H9 (cell line): Measurements from ENCODE around the gene NCAM2. TPM values are rescaled to one million over a fixed set of nuclear protein-coding genes. Genes with fewer than 3 reads are reported as not detected.

Experiments used
- DNase-seq: peaks from one replicate; pipeline ENCODE4 v3.0.0-alpha.2; 2017
- H2AFZ ChIP-seq: one replicate; pipeline ENCODE4 v1.6.1; 2013; ENCODE audit warnings: mild to moderate bottlenecking, low read length, control low read depth, moderate library complexity
- H2AK5ac ChIP-seq: 2 replicates; pipeline ENCODE4 v1.6.1; 2013; ENCODE audit warnings: low read length, control low read depth, mixed read lengths; ENCODE audit not compliant: insufficient read length
- H2BK120ac ChIP-seq: one replicate; pipeline ENCODE4 v1.6.1; 2013; ENCODE audit warnings: low read depth, mild to moderate bottlenecking, low read length, control low read depth, inconsistent platforms; ENCODE audit not compliant: poor library complexity, severe bottlenecking
- H2BK12ac ChIP-seq: 2 replicates; pipeline ENCODE4 v1.6.1; 2013; ENCODE audit warnings: low read length, control low read depth, mixed read lengths, low read depth; ENCODE audit not compliant: insufficient read length
- H2BK15ac ChIP-seq: 2 replicates; pipeline ENCODE4 v1.6.1; 2013; ENCODE audit warnings: low read depth, low read length, control low read depth
- H2BK20ac ChIP-seq: one replicate; pipeline ENCODE4 v1.6.1; 2013; ENCODE audit warnings: low read depth, mild to moderate bottlenecking, low read length, control low read depth, inconsistent platforms; ENCODE audit not compliant: poor library complexity, severe bottlenecking
- H2BK5ac ChIP-seq: 2 replicates; pipeline ENCODE4 v1.6.1; 2013; ENCODE audit warnings: low read length, control low read depth, mixed read lengths; ENCODE audit not compliant: insufficient read length
- H3K14ac ChIP-seq: 2 replicates; pipeline ENCODE4 v1.6.1; 2013; ENCODE audit warnings: low read length, control low read depth; ENCODE audit not compliant: insufficient read depth
- H3K18ac ChIP-seq: 2 replicates; pipeline ENCODE4 v1.6.1; 2013; ENCODE audit warnings: low read depth, mild to moderate bottlenecking, mixed read lengths, low read length, control low read depth; ENCODE audit not compliant: insufficient read length
- H3K23ac ChIP-seq: 2 replicates; pipeline ENCODE4 v1.6.1; 2013; ENCODE audit warnings: low read length, control low read depth, mixed read lengths, low read depth; ENCODE audit not compliant: insufficient read length
- H3K23me2 ChIP-seq: 2 replicates; pipeline ENCODE4 v1.6.1; 2013; ENCODE audit warnings: low read depth, mild to moderate bottlenecking, mixed read lengths, low read length, control low read depth; ENCODE audit not compliant: insufficient read length, poor library complexity, severe bottlenecking
- H3K27ac ChIP-seq: 2 replicates; pipeline ENCODE4 v1.5.1; 2013; ENCODE audit warnings: low read length, control low read depth, mixed read lengths, low read depth; ENCODE audit not compliant: insufficient read length
- H3K27me3 ChIP-seq: 2 replicates; pipeline ENCODE4 v1.6.1; 2013; ENCODE audit warnings: low read length, control low read depth, inconsistent platforms; ENCODE audit not compliant: insufficient read depth
- H3K4ac ChIP-seq: 2 replicates; pipeline ENCODE4 v1.6.1; 2013; ENCODE audit warnings: low read depth, mild to moderate bottlenecking, control low read depth, inconsistent platforms, low read length, moderate library complexity
- H3K4me1 ChIP-seq: 2 replicates; pipeline ENCODE4 v1.6.1; 2013; ENCODE audit warnings: low read length, control low read depth, inconsistent platforms; ENCODE audit not compliant: insufficient read depth
- H3K4me2 ChIP-seq: 2 replicates; pipeline ENCODE4 v1.6.1; 2013; ENCODE audit warnings: low read length, control low read depth, mixed read lengths; ENCODE audit not compliant: insufficient read length, insufficient read depth
- H3K56ac ChIP-seq: 2 replicates; pipeline ENCODE4 v1.6.1; 2013; ENCODE audit warnings: low read depth, mild to moderate bottlenecking, mixed read lengths, low read length, control low read depth; ENCODE audit not compliant: insufficient read length
- H3K79me1 ChIP-seq: 2 replicates; pipeline ENCODE4 v1.6.1; 2013; ENCODE audit warnings: low read depth, mild to moderate bottlenecking, moderate library complexity, low read length, control low read depth, inconsistent platforms; ENCODE audit not compliant: insufficient read depth, poor library complexity, severe bottlenecking
- H3K79me2 ChIP-seq: 2 replicates; pipeline ENCODE4 v1.6.1; 2013; ENCODE audit warnings: low read length, control low read depth, inconsistent platforms; ENCODE audit not compliant: insufficient read depth
- H3K9ac ChIP-seq: 2 replicates; pipeline ENCODE4 v1.6.1; 2013; ENCODE audit warnings: low read length, control low read depth, mixed read lengths; ENCODE audit not compliant: insufficient read length; ENCODE audit errors: extremely low read depth
- H3K9me3 ChIP-seq: one replicate; pipeline ENCODE4 v1.6.1; 2013; ENCODE audit warnings: low read depth, low read length, inconsistent platforms; ENCODE audit not compliant: control insufficient read depth
- H3T11ph ChIP-seq: one replicate; pipeline ENCODE4 v1.6.1; 2013; ENCODE audit warnings: mild to moderate bottlenecking, low read length, control low read depth, inconsistent platforms
- H4K20me1 ChIP-seq: one replicate; pipeline ENCODE4 v1.6.1; 2013; ENCODE audit not compliant: control insufficient read depth, insufficient read length, insufficient read depth
- H4K5ac ChIP-seq: 2 replicates; pipeline ENCODE4 v1.6.1; 2013; ENCODE audit warnings: low read depth, mild to moderate bottlenecking, mixed read lengths, low read length, control low read depth; ENCODE audit not compliant: insufficient read length
- H4K8ac ChIP-seq: replicated peaks from 2 replicates; pipeline ENCODE4 v1.6.1; 2013; ENCODE audit warnings: low read length, control low read depth, mixed read lengths, low read depth; ENCODE audit not compliant: insufficient read length
- H4K91ac ChIP-seq: 2 replicates; pipeline ENCODE4 v1.6.1; 2013; ENCODE audit warnings: low read depth, mild to moderate bottlenecking, moderate library complexity, mixed read lengths, low read length, control low read depth; ENCODE audit not compliant: insufficient read length
- H3K27ac Mint-ChIP-seq, 3 experiments: 2 replicates in 2 of 3; 3 replicates in 1 of 3; pipeline ENCODE4 v1.8.0; 2020 to 2021; ENCODE audit warnings: mixed read lengths in 3 of 3, mild to moderate bottlenecking in 1 of 3, moderate library complexity in 1 of 3
- H3K27me3 Mint-ChIP-seq: 2 replicates; pipeline ENCODE4 v1.8.0; 2021; ENCODE audit warnings: low read depth, mild to moderate bottlenecking, moderate library complexity, mixed read lengths
- H3K36me3 Mint-ChIP-seq, 3 experiments: 2 replicates in 2 of 3; 3 replicates in 1 of 3; pipeline ENCODE4 v1.8.0; 2020 to 2021; ENCODE audit warnings: low read depth in 3 of 3, mixed read lengths in 3 of 3; ENCODE audit not compliant: insufficient read depth in 1 of 3
- H3K4me1 Mint-ChIP-seq, 2 experiments: 2 replicates each; pipeline ENCODE4 v1.8.0; 2020; ENCODE audit warnings: mixed read lengths in 2 of 2
- H3K4me3 Mint-ChIP-seq, 2 experiments: 2 replicates in 1 of 2; 3 replicates in 1 of 2; pipeline ENCODE4 v1.8.0; 2020 to 2021; ENCODE audit warnings: mild to moderate bottlenecking in 2 of 2, mixed read lengths in 2 of 2, moderate library complexity in 1 of 2
- H3K9me3 Mint-ChIP-seq, 2 experiments: 2 replicates in 1 of 2; 3 replicates in 1 of 2; pipeline ENCODE4 v1.8.0; 2020; ENCODE audit warnings: mild to moderate bottlenecking in 2 of 2, mixed read lengths in 2 of 2, moderate library complexity in 1 of 2
- WGBS: extraction: QIAGEN DNeasy Blood & Tissue Kit; methylation state at CpG from one replicate; pipeline ENCODE4 v1.1.7; 2013; ENCODE audit warnings: missing lambda C conversion rate, low lambda C conversion rate, mixed read lengths; ENCODE audit not compliant: insufficient read length; ENCODE audit errors: extremely low coverage; 5-methylcytosine and 5-hydroxymethylcytosine counted together
- total RNA-seq: library from RNA; stranded (reverse); gene quantifications from 2 replicates; pipeline ENCODE4 v1.2.1, GENCODE V29; 2021
- TF ChIP-seq, protein P1 (sequence below): fragments of 200-600 bp; sonication (generic); conservative IDR thresholded peaks from 3 replicates; pipeline ENCODE4 v1.8.0; 2021; ENCODE audit warnings: antibody characterized with exemption, mild to moderate bottlenecking

Gene NCAM2
- total RNA-seq, 1 experiment from 2014 or later, result 2.2 TPM

DNA sequence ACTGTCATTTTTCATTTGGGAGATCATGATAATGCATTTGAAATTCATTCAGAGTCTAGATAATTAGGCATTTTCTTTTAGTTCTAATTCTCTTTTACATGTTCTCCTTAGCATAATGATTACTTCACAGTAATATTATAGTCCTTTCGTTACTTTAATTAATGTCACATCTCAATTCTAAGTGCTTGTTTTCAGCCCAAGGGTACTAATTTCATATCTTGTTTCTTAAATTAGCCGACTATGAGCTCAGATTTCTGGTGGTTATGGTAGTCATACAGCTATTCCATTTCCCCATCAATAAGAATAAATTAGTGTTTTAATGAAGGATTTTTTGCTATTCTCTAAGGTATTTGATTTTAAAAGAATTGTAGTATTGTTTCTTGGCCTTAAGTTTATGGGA, 120.9 kb downstream of the NCAM2 start:
- Histone ChIP-seq H4K91ac (no peak overlapping the region), H3K23ac (no peak overlapping the region), H3K23me2 (no peaks in the 10 kb centered on the region), H2BK5ac (no peak overlapping the region), H3K4me2 (no peak overlapping the region), H3K4me1 (no peaks in the 10 kb centered on the region), H3K14ac (no peak overlapping the region), H3K27me3 (no peaks in the 10 kb centered on the region), H3T11ph (no peak overlapping the region), H2AFZ (no peak overlapping the region), H3K9ac (no peak overlapping the region), H4K8ac (no peak overlapping the region), H3K56ac (no peak overlapping the region), H4K20me1 (no peaks in the 10 kb centered on the region), H3K79me1 (no peaks in the 10 kb centered on the region), H2BK20ac (no peak overlapping the region), H3K4ac (no peak overlapping the region), H3K79me2 (no peaks in the 10 kb centered on the region), H3K18ac (no peak overlapping the region), H3K9me3 (no peaks in the 10 kb centered on the region), H2BK12ac (no peak overlapping the region), H4K5ac (no peak overlapping the region), H2AK5ac (no peak overlapping the region), H2BK15ac (no peak overlapping the region), H3K27ac (no peak overlapping the region), H2BK120ac (no peak overlapping the region)
- WGBS, result no CpG with 5 or more reads among the region's 2 CpGs
- DNase-seq, result no peak
- Mint-ChIP-seq H3K4me3 (no peak overlapping the region), H3K27me3 (no peaks in the 10 kb centered on the region), H3K9me3 (no peaks in the 10 kb centered on the region), H3K27ac (no peak overlapping the region), H3K36me3 (no peaks in the 10 kb centered on the region), H3K4me1 (no peaks in the 10 kb centered on the region)
- TF ChIP-seq, protein P1, sequence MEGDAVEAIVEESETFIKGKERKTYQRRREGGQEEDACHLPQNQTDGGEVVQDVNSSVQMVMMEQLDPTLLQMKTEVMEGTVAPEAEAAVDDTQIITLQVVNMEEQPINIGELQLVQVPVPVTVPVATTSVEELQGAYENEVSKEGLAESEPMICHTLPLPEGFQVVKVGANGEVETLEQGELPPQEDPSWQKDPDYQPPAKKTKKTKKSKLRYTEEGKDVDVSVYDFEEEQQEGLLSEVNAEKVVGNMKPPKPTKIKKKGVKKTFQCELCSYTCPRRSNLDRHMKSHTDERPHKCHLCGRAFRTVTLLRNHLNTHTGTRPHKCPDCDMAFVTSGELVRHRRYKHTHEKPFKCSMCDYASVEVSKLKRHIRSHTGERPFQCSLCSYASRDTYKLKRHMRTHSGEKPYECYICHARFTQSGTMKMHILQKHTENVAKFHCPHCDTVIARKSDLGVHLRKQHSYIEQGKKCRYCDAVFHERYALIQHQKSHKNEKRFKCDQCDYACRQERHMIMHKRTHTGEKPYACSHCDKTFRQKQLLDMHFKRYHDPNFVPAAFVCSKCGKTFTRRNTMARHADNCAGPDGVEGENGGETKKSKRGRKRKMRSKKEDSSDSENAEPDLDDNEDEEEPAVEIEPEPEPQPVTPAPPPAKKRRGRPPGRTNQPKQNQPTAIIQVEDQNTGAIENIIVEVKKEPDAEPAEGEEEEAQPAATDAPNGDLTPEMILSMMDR, result no peak
